A172 (cell line): ENCODE results near the gene PILRB. TPM values are rescaled to one million over a fixed set of nuclear protein-coding genes. Genes with fewer than 3 reads are reported as not detected.
A peak's percentile ranks its signal among the peaks of the same experiment; 100 is the strongest.
"Not testable (repeated sequence)": the region's sequence is repeated elsewhere in the genome, so short reads cannot be mapped to it uniquely, and the experiment has no call there.

Experiments
- DNase-seq: peaks from one replicate; pipeline ENCODE4 v3.0.0-alpha.2; 2015; ENCODE audit warnings: low spot score
- total RNA-seq: library from RNA; depleted of rRNA; stranded (reverse); fragments of >200 nt; shearing (Covaris generic); gene quantifications from 2 replicates; pipeline ENCODE4 v1.2.3, GENCODE V29; 2014

The PILRB gene
- total RNA-seq, 1 experiment from 2014 or later: 14.3 TPM

- DNase-seq: no peak
Observed at GRCh38 chr7:100356416-100357068, 1.4 kb upstream of the PILRB start.

GRCh38 chr7:100357131-100357561, 771 bp upstream of the PILRB start:
- no peak for DNase-seq

- no peak for DNase-seq
Observed at GRCh38 chr7:100358857-100359212, 918 bp downstream of the PILRB start.

GRCh38 chr7:100360135-100360854, 2.4 kb downstream of the PILRB start:
- no peak for DNase-seq

GRCh38 chr7:100363098-100363497, 5.2 kb downstream of the PILRB start:
- no peak for DNase-seq

GRCh38 chr7:100363797-100364196, 5.9 kb downstream of the PILRB start:
- DNase-seq: not testable (repeated sequence)

- DNase-seq: no peak
Observed at GRCh38 chr7:100364480-100364879, 6.6 kb downstream of the PILRB start.

- not testable (repeated sequence) for DNase-seq
Observed at GRCh38 chr7:100365998-100366367, 8.1 kb downstream of the PILRB start.

- DNase-seq: no peak
Observed at GRCh38 chr7:100366411-100367250, 8.7 kb downstream of the PILRB start.

- DNase-seq: no peak
Observed at GRCh38 chr7:100367251-100367620, 9.3 kb downstream of the PILRB start.

GRCh38 chr7:100367676-100368613, 10.0 kb downstream of the PILRB start:
- no peak for DNase-seq

- no peak for DNase-seq
Observed at GRCh38 chr7:100369105-100369504, 11.2 kb downstream of the PILRB start.

- DNase-seq: no peak
Observed at GRCh38 chr7:100370303-100370702, 12.4 kb downstream of the PILRB start.

- DNase-seq: no peak
Observed at GRCh38 chr7:100370746-100371145, 12.8 kb downstream of the PILRB start.

- no peak for DNase-seq
Observed at GRCh38 chr7:100371561-100372171, 13.7 kb downstream of the PILRB start.

GRCh38 chr7:100372256-100372655, 14.3 kb downstream of the PILRB start:
- DNase-seq: peak; percentile 28

- no peak for DNase-seq
Observed at GRCh38 chr7:100372694-100373093, 14.8 kb downstream of the PILRB start.

- DNase-seq: no peak
Observed at GRCh38 chr7:100373261-100373831, 15.4 kb downstream of the PILRB start, which contains the start of gene PILRA. Gene PILRA (plus strand): TSS chr7:100373487. CDS start chr7:100373657, 170 bp downstream.

- not testable (repeated sequence) for DNase-seq
Observed at GRCh38 chr7:100373870-100374598, 16.1 kb downstream of the PILRB start.

- DNase-seq: no peak
Observed at GRCh38 chr7:100374601-100375000, 16.7 kb downstream of the PILRB start.
